Lung (tissue), 12 donors: ENCODE measurements around the gene DIRAS3. TPM values are rescaled to one million over a fixed set of nuclear protein-coding genes. Genes with fewer than 3 reads are reported as not detected.
"Not testable (repeated sequence)": the region's sequence is repeated elsewhere in the genome, so short reads cannot be mapped to it uniquely, and the experiment has no call there.

Experiments
- ATAC-seq: fragments of 200-7000 bp; cut with Tn5 transposase; one replicate; pipeline ENCODE4 v1.9.1; 2020; ENCODE audit warnings: moderate number of reproducible peaks; ENCODE audit not compliant: insufficient read depth, low FRiP score
- DNase-seq, 3 donors: peaks; one replicate each; pipeline ENCODE4 v3.0.0-alpha.2; 2013 to 2017
- H3K27ac ChIP-seq, 2 donors: one replicate each; pipeline ENCODE4 v1.5.1; 2013; ENCODE audit warnings: mild to moderate bottlenecking in 2 of 2, moderate library complexity in 2 of 2, control low read depth in 1 of 2, inconsistent platforms in 1 of 2, low read depth in 1 of 2, low read length in 1 of 2
- H3K27me3 ChIP-seq, 3 donors: one replicate each; pipeline ENCODE4 v1.5.1; 2013; ENCODE audit warnings: low read length in 2 of 3; ENCODE audit not compliant: control insufficient read depth in 3 of 3, insufficient read depth in 3 of 3
- H3K36me3 ChIP-seq, 4 donors: one replicate each; pipeline ENCODE4 v1.5.1; 2013; ENCODE audit warnings: low read length in 4 of 4, mild to moderate bottlenecking in 1 of 4, moderate library complexity in 1 of 4; ENCODE audit not compliant: control insufficient read depth in 4 of 4, insufficient read depth in 4 of 4
- H3K4me1 ChIP-seq, 5 donors: one replicate each; pipeline ENCODE4 v1.5.1; 2013; ENCODE audit warnings: low read length in 5 of 5, mild to moderate bottlenecking in 2 of 5, moderate library complexity in 1 of 5; ENCODE audit not compliant: control insufficient read depth in 5 of 5, insufficient read depth in 5 of 5
- H3K4me3 ChIP-seq: one replicate; pipeline ENCODE4 v1.5.1; 2013; ENCODE audit warnings: mild to moderate bottlenecking, control low read depth, moderate library complexity
- H3K9ac ChIP-seq, 2 donors: one replicate each; pipeline ENCODE4 v1.5.1; 2013; ENCODE audit warnings: low read length in 2 of 2, control low read depth in 1 of 2; ENCODE audit not compliant: insufficient read depth in 1 of 2
- H3K9me3 ChIP-seq, 4 donors: one replicate each; pipeline ENCODE4 v1.5.1; 2013; ENCODE audit warnings: low read length in 3 of 4, mild to moderate bottlenecking in 1 of 4, moderate library complexity in 1 of 4; ENCODE audit not compliant: control insufficient read depth in 4 of 4, insufficient read depth in 3 of 4
- CTCF ChIP-seq: IDR thresholded peaks from 2 replicates; pipeline ENCODE4 v1.5.1; 2012; ENCODE audit warnings: mild to moderate bottlenecking; ENCODE audit errors: control extremely low read depth, extremely low read depth
- WGBS, 2 donors: extraction: QIAGEN DNeasy Blood & Tissue Kit; methylation state at CpG; one replicate each; pipeline ENCODE4 v1.1.7; 2013; 5-methylcytosine and 5-hydroxymethylcytosine counted together
- polyA plus RNA-seq, 2 donors: library from polyadenylated mRNA; stranded (reverse); fragments of 200-250 nt; gene quantifications; one replicate each; pipeline ENCODE4 v1.2.1, GENCODE V29; 2013
- total RNA-seq, 2 donors: library from RNA; depleted of rRNA in 1 of 2; stranded (reverse); fragments of >200 nt in 1 of 2; gene quantifications; one replicate each; pipeline ENCODE4 v1.2.1, GENCODE V29; 2014 to 2021
- donor health status: control.
- donor health status: control.
- donor health status: Bipolar disorder and iron deficiency.
- donor health status: healthy.
- donor health status: DM: yes; HTN: yes; CAD: no.

Gene DIRAS3
- total and polyA plus RNA-seq, 4 donors: 0.68 to 3.5 (median 1.6) TPM

GRCh38 chr1:68074472-68074871 is 24.0 kb upstream of the DIRAS3 start:
- ATAC-seq (no peak), DNase-seq (no peak)
- Histone ChIP-seq H3K4me1 (no peaks in the 10 kb centered on the region), H3K27ac (no peak overlapping the region), H3K36me3 (no peaks in the 10 kb centered on the region), H3K9me3 (no peaks in the 10 kb centered on the region), H3K27me3 (no peaks in the 10 kb centered on the region), H3K4me3 (no peak overlapping the region), H3K9ac (no peak overlapping the region)
- TF ChIP-seq CTCF: no peak

DNA sequence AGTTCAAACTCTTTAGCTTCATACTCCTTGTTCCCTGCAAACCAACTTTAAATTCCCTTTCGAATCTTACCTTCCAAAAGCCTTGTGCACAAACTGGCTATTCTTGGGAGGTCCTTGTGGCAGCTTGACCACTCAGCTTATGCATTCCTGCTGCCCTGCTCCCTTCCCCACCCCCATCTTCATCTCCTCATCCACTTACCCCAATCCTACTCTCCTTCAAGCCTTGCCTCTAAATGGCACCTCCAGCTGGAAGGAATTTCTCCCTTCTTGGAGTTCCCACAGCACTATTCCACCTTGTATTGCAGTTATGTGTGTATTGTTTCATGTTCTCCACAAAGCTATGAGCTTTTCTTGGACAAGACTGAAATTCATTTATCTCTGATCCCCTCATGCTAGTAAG is 15.3 kb upstream of the DIRAS3 start:
- Histone ChIP-seq H3K4me3 (no peak overlapping the region), H3K9me3 (no peaks in the 10 kb centered on the region), H3K27me3 (no peaks in the 10 kb centered on the region), H3K4me1 (no peaks in the 10 kb centered on the region), H3K9ac (no peak overlapping the region), H3K36me3 (no peaks in the 10 kb centered on the region), H3K27ac (no peak overlapping the region)
- WGBS, 2 donors: 81 to 97% methylated on average over 1 of the region's 1 CpG
- ATAC-seq: no peak
- no peak for TF ChIP-seq CTCF
- DNase-seq: no peak

DNA sequence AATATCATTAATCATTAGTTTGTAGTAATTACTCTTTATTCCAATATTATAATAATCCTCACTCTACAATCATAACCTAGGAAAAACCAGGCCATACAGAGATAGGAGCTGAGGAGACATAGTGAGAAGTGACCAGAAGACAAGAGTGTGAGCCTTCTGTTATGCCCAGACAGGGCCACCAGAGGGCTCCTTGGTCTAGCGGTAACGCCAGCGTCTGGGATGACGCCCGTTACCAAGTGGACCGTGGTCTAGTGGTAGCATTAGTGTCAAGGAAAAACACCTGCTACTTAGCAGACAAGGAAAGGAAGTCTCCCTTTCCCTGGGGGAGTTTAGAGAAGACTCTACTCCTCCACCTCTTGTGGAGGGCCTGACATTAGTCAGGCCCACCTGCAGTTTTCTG is 7.6 kb upstream of the DIRAS3 start:
- H3K27me3 ChIP-seq, H3K9ac ChIP-seq, H3K27ac ChIP-seq, H3K4me3 ChIP-seq, H3K9me3 ChIP-seq, H3K4me1 ChIP-seq, DNase-seq, ATAC-seq, H3K36me3 ChIP-seq: not testable (repeated sequence)
- WGBS, 2 donors: 95 to 97% methylated on average over 6 of the region's 6 CpGs

GRCh38 chr1:68057564-68057963 is 7.1 kb upstream of the DIRAS3 start:
- 95 to 97% methylated on average over 3 of the region's 3 CpGs for WGBS, 2 donors
- peaks cover 0 to 5% (median 0%) of the 10 kb centered on the region in 4 donors for H3K9me3 ChIP-seq
- TF ChIP-seq CTCF: no peak

More at GRCh38 chr1:68057564-68057963, 7.1 kb upstream of the DIRAS3 start:
- Histone ChIP-seq H3K27ac (no peak overlapping the region), H3K4me1 (no peaks in the 10 kb centered on the region), H3K4me3 (no peak overlapping the region), H3K9ac (no peak overlapping the region), H3K27me3 (no peaks in the 10 kb centered on the region), H3K36me3 (no peaks in the 10 kb centered on the region)
- ATAC-seq: no peak
- no peak for DNase-seq
